ENCODE data around the gene RBM39.
"Not testable (repeated sequence)": the region's sequence is repeated elsewhere in the genome, so short reads cannot be mapped to it uniquely, and the experiment has no call there.

RBM39 gene

DNA sequence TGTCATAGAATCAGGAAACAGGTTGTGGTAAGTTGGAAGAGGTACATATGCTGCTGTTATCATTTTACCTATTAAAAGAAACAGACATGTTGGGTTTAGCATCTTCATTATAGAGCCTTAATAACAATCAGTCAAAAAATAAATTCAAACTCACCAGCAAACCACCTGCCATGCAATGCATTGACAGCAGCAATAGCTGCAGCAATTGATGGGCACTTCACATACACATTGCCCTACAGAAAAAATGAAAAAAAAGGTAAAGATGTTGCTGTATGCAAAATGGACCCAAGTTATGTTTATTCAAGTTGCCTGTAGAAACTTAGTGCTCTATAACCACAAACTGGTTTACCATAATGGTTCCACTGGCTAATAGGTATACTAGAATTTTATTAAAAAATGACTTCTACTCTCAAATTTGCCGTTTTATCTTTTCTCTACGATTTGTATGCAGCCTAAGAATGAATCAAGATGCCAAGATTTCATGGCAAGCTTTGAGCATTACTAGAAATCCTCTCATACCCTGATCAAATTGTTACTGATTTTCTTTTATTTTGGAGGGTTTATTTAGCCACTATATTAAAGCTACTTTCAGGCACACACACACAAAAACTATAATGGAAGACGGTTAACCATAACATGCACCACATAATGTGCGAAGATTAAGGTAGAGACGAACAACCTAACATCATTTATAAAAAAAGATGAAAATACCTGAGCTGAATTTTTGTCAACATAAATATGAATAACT is 37.4 kb downstream of the RBM39 start:
- no peak for DNase-seq

DNA sequence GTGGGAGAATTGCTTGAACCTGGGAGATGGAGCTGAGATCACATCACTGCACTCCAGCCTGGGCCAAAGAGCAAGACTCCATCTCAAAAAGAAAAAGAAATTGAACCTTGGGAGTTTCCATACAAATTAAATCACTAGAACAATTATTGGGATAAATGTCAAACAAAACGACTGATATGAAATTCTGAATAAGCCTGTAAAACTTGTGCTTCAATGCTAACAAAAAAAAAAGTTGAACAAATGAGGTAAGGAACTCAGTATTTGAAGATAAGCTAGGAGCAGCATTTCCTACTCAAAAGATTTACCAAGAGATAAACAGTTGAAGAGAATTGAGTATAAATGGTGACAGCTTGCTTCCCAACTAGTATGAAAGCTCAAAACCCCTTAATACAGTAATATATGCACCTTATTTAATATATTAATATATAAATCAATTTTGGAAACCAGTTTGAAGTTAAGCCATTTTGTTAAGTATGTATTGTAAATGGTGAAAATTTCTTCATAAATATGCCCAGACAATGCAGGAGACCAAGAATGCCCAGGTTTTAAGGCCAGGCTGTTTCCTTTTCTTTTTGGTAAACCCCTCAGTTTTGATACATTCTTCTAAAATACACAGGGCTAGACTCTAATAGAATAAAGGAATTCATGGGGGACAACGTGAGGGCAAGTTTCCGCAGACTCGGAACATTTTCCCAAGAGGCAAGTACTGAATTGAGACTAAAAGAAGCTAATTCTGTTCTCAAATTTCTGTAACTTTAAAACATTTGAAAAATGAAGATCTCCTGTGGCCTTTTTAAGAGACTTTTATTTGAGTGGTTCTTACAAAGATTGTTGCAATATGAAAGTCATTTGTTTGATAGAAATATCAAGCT is 39.0 kb downstream of the RBM39 start:
- DNase-seq: no peak

- DNase-seq: no peak
These were observed 39.8 kb downstream of the RBM39 start for GRCh38 chr20:35702051-35702823.

DNA sequence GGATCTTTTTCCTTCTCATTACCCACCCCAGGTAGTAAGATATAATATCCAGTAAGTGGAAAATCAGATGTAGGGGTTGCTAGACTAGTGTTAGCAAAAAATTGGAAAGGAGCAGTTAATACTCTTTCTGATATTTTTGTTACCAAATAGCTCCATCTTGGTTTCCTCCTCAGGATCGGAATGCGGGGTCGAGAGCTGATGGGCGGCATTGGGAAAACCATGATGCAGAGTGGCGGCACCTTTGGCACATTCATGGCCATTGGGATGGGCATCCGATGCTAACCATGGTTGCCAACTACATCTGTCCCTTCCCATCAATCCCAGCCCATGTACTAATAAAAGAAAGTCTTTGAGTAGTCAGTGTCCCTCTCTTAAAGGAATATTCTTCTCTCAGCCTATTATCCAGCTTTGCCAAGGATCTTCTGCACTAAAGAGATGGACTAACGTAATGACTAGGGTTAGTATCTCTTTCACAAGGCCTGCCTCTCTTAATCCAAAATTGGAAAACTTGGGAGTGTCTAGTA is 41.4 kb downstream of the RBM39 start:
- DNase-seq: no peak

- no peak for DNase-seq
These were observed 42.0 kb downstream of the RBM39 start for GRCh38 chr20:35699957-35700624.

DNA sequence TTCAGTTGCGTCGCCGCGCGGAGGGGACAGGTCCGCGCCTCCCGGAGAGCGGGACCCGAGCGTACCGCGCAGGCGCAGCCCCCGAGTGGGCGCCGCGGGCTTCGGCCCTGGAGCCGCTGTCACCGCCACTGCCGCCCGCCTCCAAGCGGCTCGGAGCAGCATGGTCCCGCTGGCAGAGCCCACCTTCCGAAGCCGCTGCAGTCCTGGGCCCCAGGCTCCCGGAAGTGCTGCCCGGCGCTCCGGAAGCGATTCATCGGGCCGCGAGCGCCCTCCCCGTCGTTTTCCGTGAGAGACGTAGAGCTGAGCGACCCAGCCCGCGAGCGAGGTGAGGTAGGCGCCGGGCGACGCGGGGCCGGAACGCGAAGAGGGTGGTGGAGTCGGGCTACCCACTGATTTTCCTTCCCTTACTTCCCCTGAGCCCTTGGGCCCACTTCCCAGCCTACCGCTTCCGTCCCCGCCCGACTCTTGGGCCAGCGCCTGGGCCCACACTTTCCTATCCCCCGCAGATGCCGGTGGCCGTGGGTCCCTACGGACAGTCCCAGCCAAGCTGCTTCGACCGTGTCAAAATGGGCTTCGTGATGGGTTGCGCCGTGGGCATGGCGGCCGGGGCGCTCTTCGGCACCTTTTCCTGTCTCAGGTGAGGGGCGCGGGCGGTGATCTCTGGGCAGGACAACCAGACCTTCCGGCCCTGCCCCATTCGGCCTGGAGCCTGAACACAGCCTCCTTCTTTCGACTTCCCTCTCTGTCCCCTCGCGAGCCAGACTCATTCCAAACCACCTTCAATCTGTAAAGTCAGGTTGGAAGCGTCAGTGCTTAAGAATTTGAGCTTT is 42.7 kb downstream of the RBM39 start, which contains the start of the genes NFS1 and ROMO1:
Gene NFS1, minus strand, starts transcription at position 226 of the 830 bp plus-strand sequence. Its CDS starts 64 bp downstream, at position 162.
Gene ROMO1, plus strand, starts transcription at position 279 of the 830 bp plus-strand sequence. Its CDS starts 228 bp downstream, at position 507.
- peak in 1 of 2 experiments; percentile 47 for DNase-seq

DNA sequence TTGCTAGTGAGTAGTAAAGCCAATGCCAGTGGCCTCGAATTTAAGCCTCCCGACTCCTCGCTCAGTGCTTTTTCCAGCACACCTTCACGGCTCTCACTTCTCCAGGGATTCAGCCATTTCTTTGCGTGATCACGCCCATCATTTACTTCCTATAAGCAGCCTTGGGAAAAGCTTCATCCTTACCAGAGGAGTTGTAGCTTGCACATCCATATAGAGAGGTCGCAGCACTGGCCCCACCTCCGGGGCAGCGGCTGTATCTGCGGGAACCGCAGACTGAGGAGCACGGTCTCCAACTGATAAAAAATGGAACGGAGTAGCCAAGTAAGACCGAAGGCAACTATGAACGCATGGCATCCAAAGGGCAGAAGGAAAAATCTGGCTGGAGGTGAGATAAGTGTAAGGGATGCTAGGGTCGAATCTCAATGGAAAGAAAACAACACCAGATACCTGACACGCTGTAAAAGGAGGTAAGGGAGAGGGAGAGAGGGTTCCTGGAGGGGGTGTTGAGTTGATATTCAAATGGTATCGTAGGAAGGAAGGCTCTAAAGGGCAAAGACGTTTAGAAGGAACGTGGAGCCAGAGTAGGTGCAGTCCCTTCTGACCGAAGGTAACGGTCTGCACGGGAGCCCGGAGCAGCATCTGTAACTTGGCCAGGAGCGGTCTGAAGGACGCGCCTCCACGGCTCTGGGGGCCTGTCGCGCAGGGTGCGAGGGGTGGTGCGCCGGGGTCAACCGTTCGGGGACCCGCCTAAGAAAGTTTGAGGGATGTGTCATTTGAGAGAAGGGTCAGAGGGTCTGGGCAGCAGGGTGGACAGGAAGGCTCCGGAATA is 43.5 kb downstream of the RBM39 start:
- no peak for DNase-seq

- DNase-seq: no peak
These were observed 44.3 kb downstream of the RBM39 start for GRCh38 chr20:35697696-35698297.

- no peak for DNase-seq
These were observed 46.1 kb downstream of the RBM39 start for GRCh38 chr20:35695978-35696377.

- DNase-seq: no peak
These were observed 46.8 kb downstream of the RBM39 start for GRCh38 chr20:35695245-35695749.

- DNase-seq: no peak
These were observed 51.8 kb downstream of the RBM39 start for GRCh38 chr20:35690265-35690664.

DNA sequence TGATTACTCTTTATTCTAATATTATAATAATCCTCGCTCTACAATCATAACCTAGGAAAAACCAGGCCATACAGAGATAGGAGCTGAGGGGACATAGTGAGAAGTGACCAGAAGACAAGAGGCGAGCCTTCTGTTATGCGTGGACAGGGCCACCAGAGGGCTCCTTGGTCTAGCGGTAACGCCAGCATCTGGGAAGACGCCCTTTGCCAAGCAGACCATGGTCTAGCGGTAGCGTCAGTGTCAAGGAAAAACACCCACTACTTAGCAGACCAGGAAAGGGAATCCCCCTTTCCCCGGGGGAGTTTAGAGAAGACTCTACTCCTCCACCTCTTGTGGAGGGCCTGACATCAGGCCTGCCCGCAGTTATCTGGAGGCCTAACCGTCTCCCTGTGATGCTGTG is 55.2 kb downstream of the RBM39 start:
- DNase-seq: not testable (repeated sequence)

- not testable (repeated sequence) for DNase-seq
These were observed 56.7 kb downstream of the RBM39 start for GRCh38 chr20:35685368-35685767.

DNA sequence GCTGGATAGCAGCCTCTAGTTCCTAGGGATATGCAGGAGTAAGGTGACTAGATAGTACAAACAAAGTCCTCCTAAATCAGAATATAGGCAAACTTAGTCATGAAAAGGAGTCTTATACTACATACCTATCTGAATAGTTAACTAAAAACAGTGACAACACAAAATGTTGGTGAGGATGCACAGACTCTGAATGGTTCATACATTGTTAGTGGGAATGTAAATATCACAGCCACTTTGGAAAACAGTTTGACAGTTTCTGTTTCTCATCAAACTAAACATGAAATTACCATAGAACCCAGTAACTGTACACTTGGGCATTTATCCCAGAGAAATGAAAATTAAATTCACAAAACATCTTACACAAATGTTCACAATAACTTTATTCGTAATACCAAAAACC is 60.1 kb downstream of the RBM39 start:
- DNase-seq: no peak

DNA sequence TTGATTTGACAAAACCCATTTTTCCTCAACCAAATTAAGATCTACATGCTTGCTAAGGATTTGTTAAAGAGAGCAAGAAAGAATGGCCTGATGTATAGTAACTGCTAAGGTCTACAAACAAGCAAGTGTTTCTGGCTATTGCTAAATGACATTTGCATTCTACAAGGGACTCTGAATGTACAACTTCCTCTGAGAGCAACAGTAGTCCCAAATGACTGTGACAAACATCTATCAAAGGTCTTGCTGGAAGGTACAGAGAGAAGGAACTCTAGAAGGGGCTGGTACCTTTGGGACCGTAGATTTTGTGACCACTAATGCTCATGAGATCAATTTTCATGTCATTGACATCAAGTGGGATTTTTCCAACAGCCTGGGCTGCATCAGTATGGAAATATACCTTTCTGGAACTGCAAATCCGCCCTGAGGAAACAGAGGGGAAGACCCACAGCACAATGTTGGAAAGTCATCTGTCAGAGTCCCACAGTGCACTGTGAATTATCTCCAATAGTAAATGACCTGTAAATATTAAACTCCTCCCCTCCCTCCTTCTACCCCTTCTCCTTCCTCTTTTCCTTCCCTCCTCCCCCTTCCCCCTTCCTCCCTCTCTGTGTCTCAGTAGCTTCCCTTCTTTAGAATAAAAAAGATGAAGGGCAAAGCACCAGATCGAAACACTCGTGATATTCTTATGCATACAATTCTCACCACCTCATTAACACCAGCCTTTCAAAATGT is 61.4 kb downstream of the RBM39 start:
- DNase-seq: no peak

DNA sequence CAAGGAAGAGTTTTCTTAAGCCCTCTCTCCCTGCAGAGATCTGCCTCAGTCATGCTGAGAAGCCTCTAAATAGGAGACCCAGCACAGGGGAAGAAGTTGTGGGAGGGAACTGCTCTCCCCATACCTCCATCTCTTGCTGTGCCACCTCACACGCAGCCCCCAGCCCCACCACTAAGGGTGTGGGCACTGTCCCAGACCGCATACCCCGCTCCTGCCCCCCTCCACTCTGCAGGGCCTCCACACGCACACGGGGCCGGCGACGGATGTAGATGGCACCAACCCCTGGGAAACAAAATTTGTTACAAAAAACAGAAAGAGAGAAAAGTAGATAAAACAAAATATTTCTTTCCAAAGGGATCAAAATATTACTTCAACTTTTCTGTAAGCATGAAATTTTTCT is 67.1 kb downstream of the RBM39 start:
- DNase-seq: no peak

GRCh38 chr20:35673884-35674283 is 68.2 kb downstream of the RBM39 start:
- peak in 1 of 2 experiments; percentile 8 for DNase-seq

DNA sequence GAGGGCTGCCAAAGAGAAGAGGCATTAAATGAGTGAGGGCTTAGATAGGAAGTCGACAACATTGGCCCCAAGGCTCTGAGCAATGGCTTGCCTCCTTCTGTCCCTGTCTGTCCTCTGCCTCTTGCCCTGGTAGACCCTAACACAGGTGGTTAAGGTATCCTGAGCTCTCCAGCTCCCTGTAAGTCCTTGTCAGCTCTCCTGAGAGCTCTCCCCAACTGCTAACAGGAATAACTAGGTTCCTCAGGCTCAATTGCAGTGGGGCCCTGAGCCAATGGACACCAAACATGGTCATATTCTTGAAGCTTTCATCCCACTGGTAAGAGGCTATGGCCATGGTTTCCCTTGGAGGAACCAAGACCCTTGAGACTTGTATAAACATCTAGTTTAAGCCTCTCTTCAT is 72.4 kb downstream of the RBM39 start:
- no peak for DNase-seq

DNA sequence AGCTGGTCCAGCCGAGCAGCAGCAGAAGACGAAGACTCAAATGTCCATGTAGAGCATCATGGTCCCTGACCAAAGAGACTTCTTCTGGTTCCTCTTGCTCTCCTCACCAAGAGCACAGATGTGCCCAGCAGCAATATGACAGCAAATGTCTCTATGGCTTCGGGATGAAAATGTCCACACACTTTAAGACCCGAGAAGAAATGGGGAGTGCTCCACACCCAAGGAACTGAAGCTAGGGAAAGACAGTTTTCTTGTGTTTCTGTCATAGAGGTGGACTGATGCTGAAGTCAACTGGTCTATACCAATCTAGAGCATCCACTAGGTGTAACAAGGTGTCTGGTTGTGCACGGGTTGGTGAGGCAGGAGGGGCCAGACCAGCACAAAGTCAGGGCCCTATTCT is 72.8 kb downstream of the RBM39 start:
- DNase-seq: no peak

Measured in cerebellar nuclear complex (tissue), 1 donor.